Astrocyte (in vitro differentiated cells and primary cell): ENCODE measurements around the gene CNKSR3.

Source experiments
- CTCF ChIP-seq: IDR thresholded peaks from 2 replicates; pipeline ENCODE4 v1.5.1; 2011; ENCODE audit warnings: low read depth, mild to moderate bottlenecking, inconsistent platforms, low read length, moderate library complexity; ENCODE audit not compliant: insufficient read depth
- EZH2 ChIP-seq: IDR thresholded peaks from 2 replicates; pipeline ENCODE4 v1.6.1; 2012; ENCODE audit warnings: mild to moderate bottlenecking, low read length, inconsistent platforms; ENCODE audit not compliant: insufficient read depth

DNA sequence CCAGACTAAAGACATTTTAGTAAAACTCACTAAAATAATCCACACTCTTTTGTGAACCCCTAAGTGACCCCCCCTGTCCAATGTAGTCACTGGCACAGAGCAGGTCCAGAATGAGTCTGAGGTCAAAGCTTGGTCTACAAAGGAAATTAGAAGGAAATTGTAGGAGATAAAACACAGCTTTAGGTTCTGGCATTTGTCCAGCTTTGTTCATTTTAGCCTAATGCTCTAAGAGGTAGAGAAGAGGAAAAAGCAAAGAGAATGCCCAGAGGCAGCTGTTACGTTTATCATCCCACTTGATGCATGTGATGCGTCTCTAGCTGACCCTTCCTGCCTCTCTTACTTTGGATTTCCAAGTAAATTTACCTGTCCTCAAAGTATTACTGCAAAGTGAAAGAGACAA is 62.5 kb downstream of the CNKSR3 start:
- TF ChIP-seq CTCF (no peak), EZH2 (no peak)
